GM10248 (cell line): ENCODE measurements around the gene METAP1D.
"Not testable (repeated sequence)": the region's sequence is repeated elsewhere in the genome, so short reads cannot be mapped to it uniquely, and the experiment has no call there.

Experiments
- CTCF ChIA-PET: fragments of 300-600 bp; sonication (Branson Sonifier 250); formaldehyde crosslinking; extraction: SDS; loops from one replicate; lab custom pipeline; 2021; ENCODE audit warnings: antibody characterized with exemption; lab: Yijun Ruan, JAX
- POLR2A ChIA-PET: fragments of 350-650 bp; sonication (Branson Sonifier 250); formaldehyde crosslinking; extraction: SDS; loops from one replicate; lab custom pipeline; 2020; ENCODE audit warnings: antibody characterized with exemption; lab: Yijun Ruan, JAX
- DNase-seq: peaks from one replicate; pipeline ENCODE4 v3.0.0; 2012; ENCODE audit errors: extremely low spot score
- CTCF ChIP-seq: IDR thresholded peaks from 2 replicates; pipeline ENCODE4 v1.5.1; 2012; ENCODE audit warnings: mild to moderate bottlenecking, low read depth; ENCODE audit errors: extremely low read depth, missing control alignments, control extremely low read depth

The METAP1D gene

GRCh38 chr2:171986778-171987177 lies 13.0 kb upstream of the METAP1D start:
- TF ChIP-seq CTCF: no peak
- no peak for DNase-seq
- POLR2A ChIA-PET: no interaction called here
- CTCF ChIA-PET: interaction anchor here (1.1 kb wide), 1 partner anchor 23 kb away, joined by 3 read pairs; no protein-coding TSS in a partner anchor

GRCh38 chr2:171991027-171991426 lies 8.7 kb upstream of the METAP1D start:
- TF ChIP-seq CTCF: no peak
- CTCF ChIA-PET: interaction anchor here (1.2 to 2.0 kb wide), 2 partner anchors 9 to 115 kb away, joined by 3 to 8 read pairs; no protein-coding TSS in a partner anchor

GRCh38 chr2:171995586-171995985 lies 4.2 kb upstream of the METAP1D start:
- TF ChIP-seq CTCF: no peak
- no peak for DNase-seq
- ChIA-PET CTCF (interaction anchor here (1.2 kb wide), 1 partner anchor 12 kb away, joined by 3 read pairs; no protein-coding TSS in a partner anchor), POLR2A (no interaction called here)

More at GRCh38 chr2:171991027-171991426, 8.7 kb upstream of the METAP1D start:
- DNase-seq: no peak
- POLR2A ChIA-PET: no interaction called here

GRCh38 chr2:171996021-171996420 lies 3.7 kb upstream of the METAP1D start:
- POLR2A ChIA-PET: no interaction called here
- TF ChIP-seq CTCF: no peak
- CTCF ChIA-PET: interaction anchor here (1.2 kb wide), 1 partner anchor 11 kb away, joined by 3 read pairs; no protein-coding TSS in a partner anchor

GRCh38 chr2:171997031-171997430 lies 2.7 kb upstream of the METAP1D start:
- POLR2A ChIA-PET: interaction anchor here (1.0 kb wide), 1 partner anchor 15 kb away, joined by 3 read pairs; no protein-coding TSS in a partner anchor
- DNase-seq, CTCF ChIA-PET: not testable (repeated sequence)

More at GRCh38 chr2:171996021-171996420, 3.7 kb upstream of the METAP1D start:
- DNase-seq: no peak

GRCh38 chr2:171999161-171999560 lies 592 bp upstream of the METAP1D start:
- ChIA-PET POLR2A (no interaction called here), CTCF (no interaction called here)
- DNase-seq: no peak
- no peak for TF ChIP-seq CTCF

- ChIA-PET CTCF (interaction anchor here (0.6 to 1.5 kb wide), 4 partner anchors 9 to 178 kb away, joined by 3 to 5 read pairs (median 3); no protein-coding TSS in a partner anchor), POLR2A (no interaction called here)
- no peak for TF ChIP-seq CTCF
- no peak for DNase-seq
Measured at GRCh38 chr2:172000696-172001361, 1.1 kb downstream of the METAP1D start.
